Lower leg skin (tissue), 4 donors: Measurements from ENCODE around the gene FMOD. TPM values are rescaled to one million over a fixed set of nuclear protein-coding genes. Genes with fewer than 3 reads are reported as not detected.
A peak's percentile ranks its signal among the peaks of the same experiment; 100 is the strongest.

Experiments used
- DNase-seq, 2 donors: peaks; one replicate each; pipeline ENCODE4 v3.0.0-alpha.2; 2019; ENCODE audit warnings: low spot score in 2 of 2
- H3K4me3 ChIP-seq: fragments of 200-600 bp; sonication (generic); 2 replicates; pipeline ENCODE4 v1.5.1; 2017; ENCODE audit warnings: mild to moderate bottlenecking, low read depth; ENCODE audit not compliant: poor library complexity, severe bottlenecking
- POLR2A ChIP-seq, 2 donors: fragments of 450-650 bp; IDR thresholded peaks; one replicate each; pipeline ENCODE4 v1.6.1; 2016 to 2017; ENCODE audit warnings: antibody characterized with exemption in 2 of 2, mild to moderate bottlenecking in 1 of 2, moderate library complexity in 1 of 2
- WGBS, 2 donors: methylation state at CpG; one replicate each; pipeline ENCODE4 v1.1.5; 2018; 5-methylcytosine and 5-hydroxymethylcytosine counted together
- intact Hi-C: fragments of 100-400 bp; cut with DNase I; formaldehyde crosslinking; loops from one replicate; pipeline ENCODE4 v1.15.0; 2023; ENCODE audit warnings: low total_unique reads
- total RNA-seq, 4 donors: library from RNA; depleted of rRNA; stranded (reverse); fragments of >200 nt; gene quantifications; one replicate each; pipeline ENCODE4 v1.1.0, GENCODE V29; 2016
- TF ChIP-seq, protein P1 (sequence below), 3 donors: fragments of 450-650 bp; IDR thresholded peaks; one replicate each; pipeline ENCODE4 v1.5.1; 2016; ENCODE audit warnings: antibody characterized with exemption in 3 of 3, mild to moderate bottlenecking in 3 of 3, moderate library complexity in 2 of 3

Gene FMOD
- total RNA-seq, 4 donors from 2014 or later: 5.6 to 37.7 (median 19.3) TPM

- 55 to 65% methylated on average over 1 of the region's 1 CpG for WGBS, 2 donors
- no peak overlapping the region for H3K4me3 ChIP-seq
- no peak for DNase-seq
- intact Hi-C loops: no loop called here
- TF ChIP-seq, protein P1, sequence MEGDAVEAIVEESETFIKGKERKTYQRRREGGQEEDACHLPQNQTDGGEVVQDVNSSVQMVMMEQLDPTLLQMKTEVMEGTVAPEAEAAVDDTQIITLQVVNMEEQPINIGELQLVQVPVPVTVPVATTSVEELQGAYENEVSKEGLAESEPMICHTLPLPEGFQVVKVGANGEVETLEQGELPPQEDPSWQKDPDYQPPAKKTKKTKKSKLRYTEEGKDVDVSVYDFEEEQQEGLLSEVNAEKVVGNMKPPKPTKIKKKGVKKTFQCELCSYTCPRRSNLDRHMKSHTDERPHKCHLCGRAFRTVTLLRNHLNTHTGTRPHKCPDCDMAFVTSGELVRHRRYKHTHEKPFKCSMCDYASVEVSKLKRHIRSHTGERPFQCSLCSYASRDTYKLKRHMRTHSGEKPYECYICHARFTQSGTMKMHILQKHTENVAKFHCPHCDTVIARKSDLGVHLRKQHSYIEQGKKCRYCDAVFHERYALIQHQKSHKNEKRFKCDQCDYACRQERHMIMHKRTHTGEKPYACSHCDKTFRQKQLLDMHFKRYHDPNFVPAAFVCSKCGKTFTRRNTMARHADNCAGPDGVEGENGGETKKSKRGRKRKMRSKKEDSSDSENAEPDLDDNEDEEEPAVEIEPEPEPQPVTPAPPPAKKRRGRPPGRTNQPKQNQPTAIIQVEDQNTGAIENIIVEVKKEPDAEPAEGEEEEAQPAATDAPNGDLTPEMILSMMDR (IDR thresholded peaks at IDR 0.05): no peak
- no peak for TF ChIP-seq POLR2A (IDR thresholded peaks at IDR 0.05)
These were observed 23.1 kb upstream of the FMOD start for GRCh38 chr1:203373991-203374390.

DNA sequence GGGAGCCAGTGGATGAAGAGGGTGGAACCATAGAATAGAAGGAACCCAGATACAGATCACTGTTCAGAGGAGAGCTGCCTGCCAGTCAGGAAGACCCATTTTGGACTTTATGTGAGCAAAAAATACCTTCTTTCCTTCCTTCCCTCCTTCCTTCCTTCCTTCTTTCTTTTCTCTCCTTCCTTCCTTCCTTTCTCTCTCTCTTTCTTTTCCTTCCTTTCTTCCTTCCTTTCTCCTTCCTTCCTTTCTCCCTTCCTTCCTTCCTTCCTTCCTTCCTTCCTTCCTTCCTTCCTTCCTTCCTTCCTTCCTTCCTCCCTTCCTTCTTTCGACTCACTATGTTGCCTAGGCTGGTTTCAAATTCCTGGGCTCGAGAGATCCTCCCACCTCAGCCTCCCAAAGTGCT is 22.1 kb upstream of the FMOD start:
- 90 to 92% methylated on average over 2 of the region's 2 CpGs for WGBS, 2 donors
- intact Hi-C loops: no loop called here

GRCh38 chr1:203371288-203371687 is 20.4 kb upstream of the FMOD start:
- H3K4me3 ChIP-seq: no peak overlapping the region
- TF ChIP-seq, protein P1 (IDR thresholded peaks at IDR 0.05): no peak
- TF ChIP-seq POLR2A (IDR thresholded peaks at IDR 0.05): no peak
- DNase-seq: no peak
- 82 to 90% methylated on average over 3 of the region's 3 CpGs for WGBS, 2 donors
- intact Hi-C loops: no loop called here

More for the DNA sequence above, 22.1 kb upstream of the FMOD start:
- H3K4me3 ChIP-seq: no peak overlapping the region
- TF ChIP-seq, protein P1 (IDR thresholded peaks at IDR 0.05): no peak
- TF ChIP-seq POLR2A (IDR thresholded peaks at IDR 0.05): no peak
- no peak for DNase-seq

DNA sequence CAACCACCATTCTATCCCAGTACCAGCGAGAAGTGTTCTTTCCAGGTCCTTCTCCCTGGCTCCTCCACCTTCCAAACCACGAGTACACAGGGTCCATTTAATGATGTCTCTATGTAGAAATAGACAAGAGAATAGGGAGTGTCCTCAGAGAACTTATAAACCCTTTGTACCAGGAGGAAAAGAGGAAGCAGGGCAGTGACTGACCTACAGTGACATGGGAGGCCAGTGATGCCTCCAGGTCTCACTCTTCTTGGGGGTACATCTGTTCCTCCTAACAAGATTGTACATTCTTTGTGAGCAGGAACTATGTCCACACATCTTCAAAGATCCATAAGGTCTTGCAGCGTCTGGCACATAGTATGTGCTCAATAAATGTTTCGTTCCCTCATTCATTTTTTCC is 18.7 kb upstream of the FMOD start:
- WGBS, 2 donors: 87% methylated on average over 4 of the region's 4 CpGs
- DNase-seq: no peak
- no peak overlapping the region for H3K4me3 ChIP-seq
- no peak for TF ChIP-seq POLR2A (IDR thresholded peaks at IDR 0.05)
- TF ChIP-seq, protein P1 (IDR thresholded peaks at IDR 0.05): no peak
- intact Hi-C loops: no loop called here

GRCh38 chr1:203368624-203369451 is 17.9 kb upstream of the FMOD start:
- H3K4me3 ChIP-seq: no peak overlapping the region
- TF ChIP-seq, protein P1 (IDR thresholded peaks at IDR 0.05): no peak
- no peak for TF ChIP-seq POLR2A (IDR thresholded peaks at IDR 0.05)
- 53 to 55% methylated on average over 6 of the region's 6 CpGs for WGBS, 2 donors
- peak; percentile 87 to 93 for DNase-seq
- intact Hi-C loops: no loop called here
